Erythroblast (primary cell): ENCODE data around the gene ZFYVE19.
A peak's percentile ranks its signal among the peaks of the same experiment; 100 is the strongest.

Experiments
- DNase-seq, 2 experiments: peaks; one replicate each; lab custom pipeline; 2025; lab: John Stamatoyannopoulos, UW
- GATA1 ChIP-seq: IDR thresholded peaks from 2 replicates; pipeline ENCODE4 v1.6.1; 2011; ENCODE audit warnings: low read depth, mild to moderate bottlenecking, control low read depth, low read length, moderate library complexity
- POLR2A ChIP-seq: IDR thresholded peaks from 2 replicates; pipeline ENCODE4 v1.6.1; 2011; ENCODE audit warnings: mild to moderate bottlenecking, low read length

ZFYVE19 gene

DNA sequence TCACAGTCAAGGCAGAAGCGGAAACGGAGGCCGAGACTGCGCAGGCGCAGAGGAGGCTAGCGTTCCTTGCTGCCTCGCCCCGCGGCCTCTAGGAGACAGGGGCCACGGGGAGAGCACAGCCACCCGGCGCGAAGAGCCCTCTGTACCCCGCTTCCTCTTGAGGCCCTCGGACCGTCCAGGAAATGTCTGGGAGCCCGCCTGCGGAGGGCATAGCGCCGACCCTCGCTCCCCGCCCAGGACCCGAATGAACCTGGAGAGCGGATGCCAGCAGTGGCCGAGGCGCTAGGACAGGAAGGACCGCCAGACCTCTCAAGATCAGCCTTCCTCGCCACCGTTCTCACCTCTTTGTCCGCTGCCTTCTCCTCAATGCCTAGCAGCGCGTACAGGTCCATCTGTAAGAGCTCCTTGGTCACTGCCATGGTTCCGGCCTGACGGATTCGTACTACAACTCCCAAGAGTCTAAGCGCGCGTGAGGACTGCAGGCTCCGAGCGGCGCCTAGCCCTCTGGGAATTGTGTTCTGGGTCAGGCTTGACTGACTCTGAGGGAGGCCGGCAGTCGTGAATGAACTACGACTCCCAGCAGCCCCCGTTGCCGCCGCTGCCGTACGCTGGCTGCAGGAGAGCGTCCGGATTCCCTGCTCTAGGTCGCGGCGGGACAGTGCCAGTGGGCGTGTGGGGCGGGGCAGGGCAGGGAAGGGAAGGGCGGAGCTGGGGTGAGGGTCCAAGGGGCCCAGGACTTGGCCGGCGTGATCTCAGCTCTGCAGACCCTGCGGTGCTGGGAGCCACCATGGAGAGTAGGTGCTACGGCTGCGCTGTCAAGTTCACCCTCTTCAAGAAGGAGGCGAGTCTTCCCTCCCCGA, at the start of gene ZFYVE19, which contains the start of gene DNAJC17:
TSS of gene ZFYVE19 (plus strand) at position 62 of the 860 bp plus-strand sequence. CDS start at position 563, 501 bp downstream.
TSS of gene DNAJC17 (minus strand) at position 446 of the 860 bp plus-strand sequence. CDS start at position 419, 27 bp downstream.
- DNase-seq: peak; percentile 97 to 98
- TF ChIP-seq GATA1 (no peak), POLR2A (peak; percentile 79)

DNA sequence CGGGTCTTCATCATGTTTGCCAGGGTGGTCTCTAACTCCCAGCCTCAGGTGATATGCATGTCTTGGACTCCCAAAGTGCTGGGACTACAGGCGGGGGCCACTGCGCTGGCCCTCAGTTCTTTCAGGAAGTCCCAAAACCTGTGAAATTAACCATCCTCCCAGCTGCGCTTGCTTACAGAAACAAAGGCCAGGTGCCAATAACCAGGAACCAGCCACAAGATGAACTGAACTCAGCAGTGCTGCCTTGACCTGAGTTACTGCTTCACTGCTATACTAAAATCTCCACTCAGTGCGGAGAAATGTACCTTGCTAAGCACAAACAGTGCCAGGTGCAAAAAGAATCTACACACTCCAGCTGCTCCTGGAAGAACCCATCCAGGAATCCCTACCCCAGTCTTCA, 46.9 kb upstream of the ZFYVE19 start:
- no peak for TF ChIP-seq POLR2A
- TF ChIP-seq GATA1: no peak
- no peak for DNase-seq

DNA sequence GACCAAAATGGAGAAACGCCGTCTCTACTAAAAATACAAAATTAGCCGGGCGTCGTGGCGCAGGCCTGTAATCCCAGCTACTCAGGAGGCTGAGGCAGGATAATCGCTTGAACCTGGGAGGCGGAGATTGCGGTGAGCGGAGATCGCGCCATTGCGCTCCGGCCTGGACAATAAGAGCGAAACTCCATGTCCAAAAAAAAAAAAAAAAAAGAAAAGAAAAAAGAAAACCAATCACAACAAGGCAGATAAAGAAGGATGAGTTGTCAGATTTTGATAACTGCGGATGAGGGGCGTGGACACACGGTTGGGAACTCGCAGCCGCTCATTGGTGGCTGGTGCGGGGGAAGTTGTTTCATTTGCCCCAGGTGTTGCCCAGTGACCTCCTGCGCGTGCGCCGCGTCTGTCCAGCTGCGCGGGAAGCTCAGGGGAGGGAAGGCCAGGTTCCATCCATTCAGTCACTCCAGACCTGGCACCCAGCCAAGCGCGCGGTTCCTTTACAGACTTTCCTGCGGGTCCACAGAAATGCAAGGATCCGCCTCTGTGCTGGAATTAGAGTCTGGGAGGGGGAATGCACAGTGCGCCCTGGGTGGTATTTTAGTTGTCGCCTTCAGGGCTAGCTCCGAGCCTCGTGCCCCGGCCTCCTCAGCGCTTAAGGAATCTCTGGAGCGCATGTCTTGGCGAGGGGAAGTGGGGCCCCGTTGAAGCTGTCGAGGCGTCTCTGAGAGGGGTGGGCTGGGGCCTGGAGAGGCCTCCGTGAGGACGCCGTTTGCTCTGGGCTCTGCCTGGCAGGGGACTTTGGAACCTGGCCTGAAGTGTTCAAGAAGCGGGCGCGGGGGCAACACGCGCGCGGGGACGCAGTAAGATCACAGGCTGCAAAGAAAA, 43.7 kb upstream of the ZFYVE19 start:
- peak; percentile 74 to 76 for DNase-seq
- TF ChIP-seq POLR2A: no peak
- no peak for TF ChIP-seq GATA1

GRCh38 chr15:40763801-40764628, 42.9 kb upstream of the ZFYVE19 start, which contains the start of gene GCHFR:
GCHFR (plus strand) TSS chr15:40764068; CDS start chr15:40764181, 113 bp downstream.
- no peak for TF ChIP-seq GATA1
- peak; percentile 23 for TF ChIP-seq POLR2A
- peak; percentile 87 to 89 for DNase-seq

DNA sequence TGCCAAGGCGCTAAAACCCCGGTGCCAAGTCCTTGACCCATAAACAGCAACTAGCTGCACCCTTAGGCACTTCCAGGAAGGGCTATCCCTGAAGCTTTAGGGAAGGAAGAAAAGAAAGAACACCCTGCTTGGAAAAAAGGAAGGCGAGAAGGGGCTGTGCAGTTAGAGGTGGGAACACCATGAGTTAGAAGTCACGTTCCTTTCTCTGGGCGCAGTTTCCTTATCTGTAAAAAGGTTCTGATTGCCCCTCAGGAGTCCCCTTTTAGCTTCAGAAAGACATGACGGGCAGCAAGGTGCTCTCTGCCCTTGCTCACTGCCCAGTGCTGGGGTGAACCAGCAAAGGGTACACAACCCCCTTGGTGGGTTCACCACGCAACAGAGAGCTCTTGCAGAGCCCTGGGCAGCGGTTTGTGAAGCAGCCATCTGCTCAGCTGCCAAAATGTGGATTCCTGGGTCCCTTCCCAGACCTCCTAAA, 42.2 kb upstream of the ZFYVE19 start:
- TF ChIP-seq GATA1 (no peak), POLR2A (no peak)
- no peak for DNase-seq

DNA sequence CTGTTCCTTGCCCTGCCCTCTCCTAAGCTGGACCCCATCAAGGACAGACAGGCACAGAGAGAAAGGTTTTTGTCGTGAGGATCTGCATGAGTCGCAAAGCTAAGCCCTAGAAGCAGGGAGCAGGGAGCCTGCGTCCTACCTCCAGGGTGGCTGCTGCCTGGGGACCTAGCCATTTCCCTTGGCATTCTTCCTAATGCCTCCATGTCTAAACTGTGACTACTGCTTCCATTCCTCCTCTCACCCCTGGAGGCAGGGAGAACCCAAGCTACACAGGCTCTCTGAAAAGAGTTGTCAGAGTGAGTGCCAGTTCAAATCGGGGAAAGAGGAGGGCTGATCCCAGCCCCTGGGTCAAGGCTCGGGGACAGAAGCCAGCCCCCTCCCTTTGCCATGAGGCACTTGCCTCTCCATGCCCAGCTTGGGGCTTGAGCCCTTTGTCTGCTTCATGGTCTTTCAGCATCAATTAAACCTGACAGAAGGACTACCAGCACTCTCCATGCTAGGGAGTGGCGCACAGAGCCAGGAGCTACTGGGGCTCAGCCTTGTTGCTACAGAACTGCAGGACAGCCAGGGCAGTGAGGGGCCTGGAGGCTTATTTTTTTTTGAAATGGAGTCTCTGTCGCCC, 40.6 kb upstream of the ZFYVE19 start:
- no peak for DNase-seq
- TF ChIP-seq POLR2A (no peak), GATA1 (no peak)

DNA sequence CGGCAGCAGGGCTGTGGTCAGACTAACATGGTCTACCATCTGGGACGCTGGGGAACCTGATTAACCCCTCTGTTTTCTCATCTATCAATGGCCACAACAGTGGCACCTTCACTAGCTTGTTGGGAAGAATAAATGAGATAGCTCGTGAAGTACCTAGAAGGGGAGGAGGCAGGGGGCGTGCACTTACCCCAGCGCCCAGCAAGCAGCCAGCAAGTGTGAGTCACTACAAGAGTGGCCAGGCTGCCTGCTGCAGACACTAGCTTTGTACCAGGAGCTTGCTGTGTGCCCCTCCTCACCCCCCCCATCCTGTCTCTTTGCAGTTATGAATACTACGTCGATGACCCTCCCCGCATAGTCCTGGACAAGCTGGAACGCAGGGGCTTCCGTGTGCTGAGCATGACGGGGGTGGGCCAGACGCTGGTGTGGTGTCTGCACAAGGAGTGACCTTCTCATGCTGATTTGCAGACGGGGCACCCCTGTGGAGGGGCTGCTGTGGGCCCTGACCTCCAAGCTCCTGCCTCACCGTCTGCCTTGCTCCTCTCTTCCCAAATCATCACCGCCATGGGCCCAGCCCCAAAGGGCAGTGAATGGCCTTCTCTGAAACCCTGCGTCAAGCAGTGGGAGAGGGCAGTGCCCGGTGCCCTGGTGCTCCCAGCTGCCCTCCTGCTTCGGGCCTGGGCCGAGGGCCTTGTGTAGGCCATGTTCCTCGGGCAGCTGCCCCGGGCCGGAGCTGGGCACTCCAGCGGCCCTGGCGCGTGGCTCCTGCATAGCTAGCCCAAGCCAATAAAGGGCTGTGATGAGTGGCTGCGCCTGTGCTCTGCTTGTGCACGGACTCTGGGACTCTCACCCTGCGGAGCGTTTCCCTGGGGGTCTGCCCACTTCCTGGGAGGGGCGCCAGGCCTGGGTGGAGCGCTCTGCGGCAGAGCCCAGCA, 39.7 kb upstream of the ZFYVE19 start:
- TF ChIP-seq GATA1: no peak
- no peak for TF ChIP-seq POLR2A
- peak; percentile 54 to 60 for DNase-seq

GRCh38 chr15:40767838-40768500, 38.9 kb upstream of the ZFYVE19 start:
- DNase-seq: no peak
- TF ChIP-seq POLR2A (no peak), GATA1 (no peak)

DNA sequence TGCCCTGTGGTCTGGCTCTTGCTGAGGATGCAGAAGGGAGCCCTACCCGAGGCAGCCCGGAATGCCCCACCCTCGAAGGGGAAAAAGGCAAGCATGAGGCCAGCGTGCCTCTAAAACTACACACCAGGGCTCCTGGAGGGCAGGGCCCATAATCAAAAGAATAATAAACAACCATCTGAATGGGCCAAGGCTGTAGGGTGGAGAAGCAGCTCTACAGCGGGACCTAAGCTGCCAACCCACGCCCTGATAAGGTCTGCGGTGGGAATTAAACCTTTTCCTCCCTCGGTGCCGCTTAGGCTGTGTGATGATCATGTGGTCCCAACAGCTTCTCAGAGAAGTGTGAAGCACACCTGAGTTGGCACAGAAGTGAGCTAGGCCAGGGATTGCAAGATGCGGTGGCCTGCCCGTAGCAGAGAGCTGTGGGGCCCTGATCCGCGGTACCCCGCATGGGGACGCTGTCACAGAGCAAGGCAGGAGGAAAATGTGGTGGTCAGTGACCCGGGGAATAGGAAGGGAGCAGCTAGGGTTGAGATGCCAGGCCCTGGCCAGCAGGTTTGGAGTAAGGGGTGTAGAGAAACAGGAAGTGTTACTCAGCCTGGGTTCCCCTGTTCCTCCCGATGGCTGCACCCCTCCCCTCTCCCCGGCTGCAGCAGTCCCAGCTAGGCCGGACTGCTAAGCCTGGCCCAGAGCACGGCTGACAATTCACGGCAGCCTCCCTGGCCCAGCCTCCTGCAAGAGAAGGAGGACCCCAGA, 38.2 kb upstream of the ZFYVE19 start:
- TF ChIP-seq POLR2A (no peak), GATA1 (no peak)
- DNase-seq: peak; percentile 51 to 56

DNA sequence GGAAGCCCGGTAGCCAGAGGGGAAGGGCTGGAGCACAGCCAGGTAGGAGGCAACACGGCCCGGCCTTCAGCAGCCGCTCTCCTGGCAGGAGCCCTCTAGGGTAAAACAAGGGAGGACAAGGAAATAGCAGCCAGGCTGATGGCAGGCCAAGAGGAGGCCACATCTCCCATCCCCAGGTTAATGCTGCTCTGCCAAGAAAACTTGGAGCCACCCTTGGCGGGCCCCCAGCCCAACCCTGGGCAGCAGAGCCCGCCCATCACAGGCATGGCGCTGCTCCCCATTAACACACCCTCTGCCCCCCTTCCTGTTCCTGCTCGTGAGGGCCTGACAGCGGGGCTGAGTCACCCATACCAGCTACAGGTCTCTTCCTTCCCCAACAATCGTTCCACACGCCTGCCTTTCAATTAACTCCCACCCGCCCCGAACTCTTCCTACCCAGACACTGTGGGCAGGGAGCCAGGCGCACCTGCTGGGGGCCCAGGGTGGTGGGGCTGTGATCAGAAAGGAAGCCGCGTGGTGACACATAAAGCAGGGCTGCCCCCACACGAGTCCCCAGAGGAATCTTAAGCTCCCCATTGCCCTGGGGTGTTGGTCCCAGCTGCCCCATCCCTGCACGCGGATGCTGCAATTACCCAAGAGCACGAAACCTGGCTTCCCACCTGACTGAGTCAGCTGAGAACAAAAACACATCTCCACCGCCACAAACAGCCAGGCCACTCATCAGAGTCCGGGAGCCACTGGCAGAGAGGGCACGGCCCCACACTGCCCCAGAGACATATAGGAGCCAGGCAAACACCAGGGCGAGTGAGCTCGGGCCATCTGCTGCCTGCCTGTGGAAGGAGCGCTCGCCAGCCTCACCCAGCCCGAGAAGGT, 37.4 kb upstream of the ZFYVE19 start, which contains the start of gene C15orf62:
TSS of gene C15orf62 (plus strand) at position 707 of the 873 bp plus-strand sequence. CDS start 516 bp downstream, outside the sequence.
- DNase-seq: peak; percentile 73 to 83
- TF ChIP-seq GATA1 (no peak), POLR2A (no peak)
